Panc1 (cell line): ENCODE data around the gene ZNF497. TPM values are rescaled to one million over a fixed set of nuclear protein-coding genes. Genes with fewer than 3 reads are reported as not detected.
A peak's percentile ranks its signal among the peaks of the same experiment; 100 is the strongest.

ENCODE experiments used
- ATAC-seq: fragments of 200-7000 bp; cut with Tn5 transposase; 2 replicates; pipeline ENCODE4 v1.9.1; 2020; ENCODE audit warnings: mild to moderate bottlenecking, moderate library complexity
- BruUV-seq: library from RNA; stranded (reverse); fragments of 400-500 nt; replicated peaks from 2 replicates; lab custom pipeline; 2021; lab: Mats Ljungman, UMichigan
- CTCF ChIA-PET: fragments of 300-600 bp; sonication (Branson Sonifier 250); formaldehyde crosslinking; loops from one replicate; lab custom pipeline; 2022; ENCODE audit warnings: antibody characterized with exemption; lab: Charles Lee
- POLR2A ChIA-PET: fragments of 300-600 bp; sonication (Branson Sonifier 250); formaldehyde crosslinking; loops from one replicate; lab custom pipeline; 2022; ENCODE audit warnings: antibody characterized with exemption; lab: Charles Lee
- DNase-seq: peaks from one replicate; pipeline ENCODE4 v3.0.0-alpha.2; 2010; ENCODE audit warnings: low read depth, low spot score
- H3K27ac ChIP-seq: 2 replicates; pipeline ENCODE4 v1.5.1; 2011; ENCODE audit warnings: mild to moderate bottlenecking, low read length, inconsistent platforms
- H3K27me3 ChIP-seq: fragments of 200-500 bp; sonication (Bioruptor generic); 2 replicates; pipeline ENCODE4 v1.6.0; 2014; ENCODE audit warnings: low read length, inconsistent platforms; ENCODE audit not compliant: control insufficient read depth, insufficient read depth
- H3K36me3 ChIP-seq: fragments of 200-500 bp; sonication (Bioruptor generic); 2 replicates; pipeline ENCODE4 v1.5.1; 2014; ENCODE audit warnings: inconsistent platforms, mild to moderate bottlenecking, low read length, moderate library complexity; ENCODE audit not compliant: control insufficient read depth, insufficient read depth
- H3K4me1 ChIP-seq: 2 replicates; pipeline ENCODE4 v1.5.1; 2011; ENCODE audit warnings: inconsistent platforms, mild to moderate bottlenecking, low read length, moderate library complexity; ENCODE audit not compliant: control insufficient read depth, insufficient read depth
- H3K4me3 ChIP-seq, 2 experiments: 2 replicates each; pipeline ENCODE4 v1.5.1; 2011 to 2012; ENCODE audit warnings: low read depth in 2 of 2, low read length in 2 of 2, mild to moderate bottlenecking in 2 of 2, inconsistent platforms in 1 of 2, moderate library complexity in 1 of 2
- H3K9me3 ChIP-seq: fragments of 200-500 bp; sonication (Bioruptor generic); 2 replicates; pipeline ENCODE4 v1.5.1; 2014; ENCODE audit warnings: low read depth, mild to moderate bottlenecking, inconsistent platforms, low read length, moderate library complexity; ENCODE audit not compliant: control insufficient read depth, insufficient read depth
- CTCF ChIP-seq: fragments of 450-650 bp; IDR thresholded peaks from 2 replicates; pipeline ENCODE4 v1.5.1; 2017; ENCODE audit warnings: mild to moderate bottlenecking
- POLR2AphosphoS5 ChIP-seq: IDR thresholded peaks from 2 replicates; pipeline ENCODE4 v1.6.1; 2012; ENCODE audit warnings: mild to moderate bottlenecking, low read depth, low read length, moderate library complexity
- SIN3A ChIP-seq: IDR thresholded peaks from 2 replicates; pipeline ENCODE4 v1.6.1; 2012; ENCODE audit warnings: low read depth, mild to moderate bottlenecking, low read length, moderate library complexity, borderline replicate concordance; ENCODE audit not compliant: insufficient read depth
- TCF7L2 ChIP-seq: IDR thresholded peaks from 2 replicates; pipeline ENCODE4 v1.6.1; 2011; ENCODE audit warnings: mild to moderate bottlenecking, low read depth, low read length, inconsistent platforms
- in situ Hi-C: cut with HindIII; loops from 2 replicates; pipeline ENCODE4 v1.10.0; 2016; ENCODE audit warnings: low sequenced_read_pairs, low pct_unique_long_range_greater_than_20kb
- intact Hi-C: fragments of 100-400 bp; cut with micrococcal nuclease; formaldehyde crosslinking; loops from one replicate; pipeline ENCODE4 v1.10.0; 2022; ENCODE audit not compliant: unreplicated experiment
- total RNA-seq: library from RNA; stranded (reverse); gene quantifications from one replicate; pipeline ENCODE4 v1.2.1, GENCODE V29; 2021; ENCODE audit not compliant: unreplicated experiment
- TF ChIP-seq, protein P1 (sequence below), 2 experiments: IDR thresholded peaks; 2 replicates each; pipeline ENCODE4 v1.6.1; 2011 to 2012; ENCODE audit warnings: low read depth in 2 of 2, control low read depth in 1 of 2, low read length in 1 of 2, mild to moderate bottlenecking in 1 of 2, moderate library complexity in 1 of 2; ENCODE audit not compliant: insufficient read depth in 1 of 2

The ZNF497 gene
- total RNA-seq, 1 experiment from 2014 or later = 1.9 TPM

GRCh38 chr19:58381460-58382212, 19.1 kb upstream of the ZNF497 start:
- TF ChIP-seq SIN3A = no peak
- no peak for TF ChIP-seq TCF7L2
- TF ChIP-seq CTCF = no peak
- TF ChIP-seq POLR2AphosphoS5 = no peak
- TF ChIP-seq, protein P1, sequence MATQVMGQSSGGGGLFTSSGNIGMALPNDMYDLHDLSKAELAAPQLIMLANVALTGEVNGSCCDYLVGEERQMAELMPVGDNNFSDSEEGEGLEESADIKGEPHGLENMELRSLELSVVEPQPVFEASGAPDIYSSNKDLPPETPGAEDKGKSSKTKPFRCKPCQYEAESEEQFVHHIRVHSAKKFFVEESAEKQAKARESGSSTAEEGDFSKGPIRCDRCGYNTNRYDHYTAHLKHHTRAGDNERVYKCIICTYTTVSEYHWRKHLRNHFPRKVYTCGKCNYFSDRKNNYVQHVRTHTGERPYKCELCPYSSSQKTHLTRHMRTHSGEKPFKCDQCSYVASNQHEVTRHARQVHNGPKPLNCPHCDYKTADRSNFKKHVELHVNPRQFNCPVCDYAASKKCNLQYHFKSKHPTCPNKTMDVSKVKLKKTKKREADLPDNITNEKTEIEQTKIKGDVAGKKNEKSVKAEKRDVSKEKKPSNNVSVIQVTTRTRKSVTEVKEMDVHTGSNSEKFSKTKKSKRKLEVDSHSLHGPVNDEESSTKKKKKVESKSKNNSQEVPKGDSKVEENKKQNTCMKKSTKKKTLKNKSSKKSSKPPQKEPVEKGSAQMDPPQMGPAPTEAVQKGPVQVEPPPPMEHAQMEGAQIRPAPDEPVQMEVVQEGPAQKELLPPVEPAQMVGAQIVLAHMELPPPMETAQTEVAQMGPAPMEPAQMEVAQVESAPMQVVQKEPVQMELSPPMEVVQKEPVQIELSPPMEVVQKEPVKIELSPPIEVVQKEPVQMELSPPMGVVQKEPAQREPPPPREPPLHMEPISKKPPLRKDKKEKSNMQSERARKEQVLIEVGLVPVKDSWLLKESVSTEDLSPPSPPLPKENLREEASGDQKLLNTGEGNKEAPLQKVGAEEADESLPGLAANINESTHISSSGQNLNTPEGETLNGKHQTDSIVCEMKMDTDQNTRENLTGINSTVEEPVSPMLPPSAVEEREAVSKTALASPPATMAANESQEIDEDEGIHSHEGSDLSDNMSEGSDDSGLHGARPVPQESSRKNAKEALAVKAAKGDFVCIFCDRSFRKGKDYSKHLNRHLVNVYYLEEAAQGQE (IDR thresholded peaks at IDR 0.05; ENCODE audit: insufficient read depth in 1 of 2, low read depth in 2 of 2, low read length in 1 of 2) = no peak
- POLR2A ChIA-PET = interaction anchor here (0.6 to 1.0 kb wide), 7 partner anchors 12 to 333 kb away, joined by 3 to 7 read pairs (median 4); no protein-coding TSS in a partner anchor
- CTCF ChIA-PET = no interaction called here
- no peaks in the 10 kb centered on the region for H3K27me3 ChIP-seq
- in situ Hi-C loops = no loop called here
- intact Hi-C loops = no loop called here
- no peaks in the 10 kb centered on the region for H3K9me3 ChIP-seq
- BruUV-seq = TSS peak; percentile 74
- no peaks in the 10 kb centered on the region for H3K36me3 ChIP-seq
- H3K4me3 ChIP-seq = peak overlapping the region; percentile 64 to 94
- peaks cover 32% of the 10 kb centered on the region for H3K4me1 ChIP-seq
- no peak for DNase-seq
- no peak for ATAC-seq
- peak overlapping the region; percentile 89 for H3K27ac ChIP-seq

DNA sequence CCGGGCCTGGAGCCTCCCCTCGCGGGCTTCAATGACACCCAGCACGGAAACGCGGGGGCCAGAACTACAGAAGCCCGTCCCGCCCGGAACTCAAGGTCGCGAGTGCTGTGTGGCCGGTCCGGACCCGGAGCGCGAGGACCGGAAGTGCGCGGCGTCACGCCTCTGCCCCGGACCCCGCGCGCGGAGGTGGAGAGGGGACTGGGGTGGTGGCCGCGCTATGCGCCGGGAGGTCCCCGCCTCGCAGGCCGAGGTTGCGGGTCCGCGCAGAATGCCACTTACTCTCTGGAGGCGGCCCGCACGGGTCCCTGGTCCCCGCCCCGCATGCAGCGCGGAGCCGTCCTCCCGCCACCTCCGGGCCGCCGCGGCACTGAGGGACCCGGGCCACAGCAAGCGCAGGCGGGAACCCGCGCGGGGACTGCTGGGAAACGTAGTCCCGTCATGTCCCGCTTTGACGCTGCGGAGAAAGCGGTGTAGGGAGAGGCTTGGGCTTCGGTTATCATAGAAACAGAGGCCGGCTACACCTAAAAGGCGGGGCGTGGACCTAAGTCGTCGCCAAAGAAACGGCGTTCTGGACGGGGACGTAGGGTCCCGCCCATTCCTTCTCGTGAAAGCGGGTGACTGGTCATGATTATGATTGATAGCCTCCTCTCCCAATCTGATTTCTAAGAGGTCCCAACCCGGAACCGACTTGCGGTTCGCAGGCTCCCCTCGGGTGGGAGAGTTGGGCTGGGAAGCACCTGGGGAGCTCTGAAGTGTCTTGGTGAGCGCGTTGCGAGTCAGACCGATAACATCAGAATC, 18.3 kb upstream of the ZNF497 start, which contains the start of gene ZNF837:
Gene ZNF837 (minus strand): TSS at position 369 of the 798 bp plus-strand sequence. CDS start 11,698 bp downstream, outside the sequence.
- peak; percentile 98 for DNase-seq
- no peaks in the 10 kb centered on the region for H3K36me3 ChIP-seq
- H3K27me3 ChIP-seq = no peaks in the 10 kb centered on the region
- ChIA-PET CTCF (no interaction called here), POLR2A (interaction anchor here (0.6 to 1.0 kb wide), 5 partner anchors 19 to 332 kb away, joined by 3 to 8 read pairs (median 4); no protein-coding TSS in a partner anchor)
- in situ Hi-C loops (no loop called here), intact Hi-C loops (no loop called here)
- peak within 1 kb of the TSS; percentile 64 to 94 for H3K4me3 ChIP-seq
- BruUV-seq = no TSS peak
- peak; percentile 90 for TF ChIP-seq TCF7L2
- peak; percentile 78; the same call in 1 of the 2 replicates for TF ChIP-seq SIN3A
- TF ChIP-seq CTCF = no peak
- TF ChIP-seq, protein P1 (IDR thresholded peaks at IDR 0.05; ENCODE audit: insufficient read depth in 1 of 2, low read depth in 2 of 2, low read length in 1 of 2) = no peak
- TF ChIP-seq POLR2AphosphoS5 = peak; percentile 93
- ATAC-seq = peak; percentile 93
- peaks cover 27% of the 10 kb centered on the region for H3K4me1 ChIP-seq
- peak within 1 kb of the TSS; percentile 89 for H3K27ac ChIP-seq
- H3K9me3 ChIP-seq = no peaks in the 10 kb centered on the region
